CD4-positive, alpha-beta T cell (primary cell): ENCODE results near the gene CMKLR1. TPM values are rescaled to one million over a fixed set of nuclear protein-coding genes. Genes with fewer than 3 reads are reported as not detected.

ENCODE experiments used
- ATAC-seq: fragments of 200-7000 bp; cut with Tn5 transposase; one replicate; pipeline ENCODE4 v1.10.0; 2022; ENCODE audit warnings: mild to moderate bottlenecking; ENCODE audit not compliant: poor library complexity
- CTCF ChIA-PET: fragments of 350-600 bp; sonication (Branson Sonifier 250); formaldehyde crosslinking; loops from one replicate; lab custom pipeline; 2021; ENCODE audit warnings: antibody characterized with exemption, inconsistent platforms; lab: Charles Lee
- POLR2A ChIA-PET: fragments of 350-600 bp; sonication (Branson Sonifier 250); formaldehyde crosslinking; loops from one replicate; lab custom pipeline; 2021; ENCODE audit warnings: antibody characterized with exemption, inconsistent platforms; lab: Charles Lee
- DNase-seq, 14 experiments: peaks; one replicate each; pipeline ENCODE4 v3.0.0-alpha.2; 2013 to 2020; ENCODE audit warnings: mixed read lengths in 2 of 14
- H3K27ac ChIP-seq, 2 donors: one replicate each; pipeline versions ENCODE4 v1.5.1 to v1.7.0; 2013; ENCODE audit warnings: low read length in 2 of 2, low read depth in 1 of 2, mild to moderate bottlenecking in 1 of 2
- H3K27me3 ChIP-seq, 2 experiments: 1 replicate in 1 of 2; 2 replicates in 1 of 2; pipeline versions ENCODE4 v1.6.1 to v1.7.0; 2013; ENCODE audit warnings: low read length in 2 of 2, control low read depth in 1 of 2, mild to moderate bottlenecking in 1 of 2, moderate library complexity in 1 of 2; ENCODE audit not compliant: insufficient read depth in 2 of 2, control insufficient read depth in 1 of 2
- H3K36me3 ChIP-seq: one replicate; pipeline ENCODE4 v1.6.1; 2013; ENCODE audit warnings: low read length, control low read depth; ENCODE audit not compliant: insufficient read depth
- H3K4me1 ChIP-seq: one replicate; pipeline ENCODE4 v1.6.1; 2013; ENCODE audit warnings: low read length, control low read depth; ENCODE audit not compliant: insufficient read depth
- H3K4me3 ChIP-seq: one replicate; pipeline ENCODE4 v1.5.1; 2013; ENCODE audit warnings: mild to moderate bottlenecking, low read length, moderate library complexity
- H3K9me3 ChIP-seq, 2 experiments: 1 replicate in 1 of 2; 2 replicates in 1 of 2; pipeline versions ENCODE4 v1.6.1 to v1.7.0; 2013; ENCODE audit warnings: low read length in 2 of 2, mild to moderate bottlenecking in 2 of 2, control low read depth in 1 of 2, moderate library complexity in 1 of 2; ENCODE audit not compliant: control insufficient read depth in 1 of 2, insufficient read depth in 1 of 2
- H3K27ac Mint-ChIP-seq: one replicate; pipeline ENCODE4 v1.8.0; 2020; ENCODE audit warnings: mixed read lengths
- H3K27me3 Mint-ChIP-seq: one replicate; pipeline ENCODE4 v1.8.0; 2021; ENCODE audit warnings: mixed read lengths
- H3K36me3 Mint-ChIP-seq: one replicate; pipeline ENCODE4 v1.8.0; 2021; ENCODE audit warnings: low read depth, mixed read lengths
- H3K4me1 Mint-ChIP-seq: one replicate; pipeline ENCODE4 v1.8.0; 2021; ENCODE audit warnings: low read depth, mixed read lengths
- H3K4me3 Mint-ChIP-seq: one replicate; pipeline ENCODE4 v1.8.0; 2020; ENCODE audit warnings: mild to moderate bottlenecking, mixed read lengths
- H3K9me3 Mint-ChIP-seq: one replicate; pipeline ENCODE4 v1.8.0; 2020; ENCODE audit warnings: mixed read lengths
- intact Hi-C, 2 experiments: fragments of 100-400 bp; cut with DNase I in 1 of 2; cut with micrococcal nuclease in 1 of 2; formaldehyde crosslinking; loops; one replicate each; pipeline versions ENCODE4 v1.15.1 to v1.9.0; 2023 to 2025; cut with DNase I, micrococcal nuclease
- total RNA-seq, 174 experiments: library from RNA in 2 of 174; stranded (reverse) in 2 of 174; gene quantifications; one replicate each; pipeline ENCODE4 v1.2.3 and lab custom pipeline; 2021 to 2026
- TF ChIP-seq, protein P1 (sequence below): fragments of 200-600 bp; IDR thresholded peaks from one replicate; pipeline ENCODE4 v1.8.0; 2022; ENCODE audit warnings: antibody characterized with exemption, mild to moderate bottlenecking

CMKLR1 gene
- total RNA-seq, 2 experiments from 2014 or later: not detected

DNA sequence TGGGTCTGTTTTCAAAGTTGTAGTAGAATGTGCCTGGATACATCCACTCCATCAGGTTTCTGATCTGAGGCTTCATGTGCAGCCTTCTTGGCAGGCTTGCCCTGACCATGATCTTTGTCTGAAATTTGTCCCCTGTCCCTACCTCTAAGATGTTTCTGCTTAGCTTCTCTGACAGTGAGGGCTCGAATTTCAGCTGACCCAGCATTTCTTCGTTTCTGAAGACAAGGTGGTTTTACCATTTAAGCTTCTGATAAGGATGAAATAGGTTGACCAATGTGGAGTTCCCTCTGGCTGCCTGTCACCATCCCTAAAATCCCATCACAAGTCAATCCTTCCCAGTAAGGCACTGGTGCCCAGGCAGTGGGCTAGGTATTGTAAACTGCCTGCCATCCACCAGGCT, 57.0 kb downstream of the CMKLR1 start:
- intact Hi-C loops: no loop called here
- no peaks in the 10 kb centered on the region for H3K36me3 Mint-ChIP-seq
- H3K27me3 Mint-ChIP-seq: peaks cover 22% of the 10 kb centered on the region
- ATAC-seq: no peak
- ChIA-PET CTCF (no interaction called here), POLR2A (no interaction called here)
- H3K4me3 ChIP-seq: no peak overlapping the region
- peaks cover 5% of the 10 kb centered on the region for H3K4me1 ChIP-seq
- TF ChIP-seq, protein P1, sequence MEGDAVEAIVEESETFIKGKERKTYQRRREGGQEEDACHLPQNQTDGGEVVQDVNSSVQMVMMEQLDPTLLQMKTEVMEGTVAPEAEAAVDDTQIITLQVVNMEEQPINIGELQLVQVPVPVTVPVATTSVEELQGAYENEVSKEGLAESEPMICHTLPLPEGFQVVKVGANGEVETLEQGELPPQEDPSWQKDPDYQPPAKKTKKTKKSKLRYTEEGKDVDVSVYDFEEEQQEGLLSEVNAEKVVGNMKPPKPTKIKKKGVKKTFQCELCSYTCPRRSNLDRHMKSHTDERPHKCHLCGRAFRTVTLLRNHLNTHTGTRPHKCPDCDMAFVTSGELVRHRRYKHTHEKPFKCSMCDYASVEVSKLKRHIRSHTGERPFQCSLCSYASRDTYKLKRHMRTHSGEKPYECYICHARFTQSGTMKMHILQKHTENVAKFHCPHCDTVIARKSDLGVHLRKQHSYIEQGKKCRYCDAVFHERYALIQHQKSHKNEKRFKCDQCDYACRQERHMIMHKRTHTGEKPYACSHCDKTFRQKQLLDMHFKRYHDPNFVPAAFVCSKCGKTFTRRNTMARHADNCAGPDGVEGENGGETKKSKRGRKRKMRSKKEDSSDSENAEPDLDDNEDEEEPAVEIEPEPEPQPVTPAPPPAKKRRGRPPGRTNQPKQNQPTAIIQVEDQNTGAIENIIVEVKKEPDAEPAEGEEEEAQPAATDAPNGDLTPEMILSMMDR: no peak
- H3K4me3 Mint-ChIP-seq: no peak overlapping the region
- H3K9me3 ChIP-seq: no peaks in the 10 kb centered on the region
- peaks cover 11% of the 10 kb centered on the region for H3K4me1 Mint-ChIP-seq
- no peak for DNase-seq
- H3K27ac ChIP-seq: no peak overlapping the region
- no peaks in the 10 kb centered on the region for H3K9me3 Mint-ChIP-seq
- no peak overlapping the region for H3K27ac Mint-ChIP-seq
- no peaks in the 10 kb centered on the region for H3K36me3 ChIP-seq
- H3K27me3 ChIP-seq: no peaks in the 10 kb centered on the region

DNA sequence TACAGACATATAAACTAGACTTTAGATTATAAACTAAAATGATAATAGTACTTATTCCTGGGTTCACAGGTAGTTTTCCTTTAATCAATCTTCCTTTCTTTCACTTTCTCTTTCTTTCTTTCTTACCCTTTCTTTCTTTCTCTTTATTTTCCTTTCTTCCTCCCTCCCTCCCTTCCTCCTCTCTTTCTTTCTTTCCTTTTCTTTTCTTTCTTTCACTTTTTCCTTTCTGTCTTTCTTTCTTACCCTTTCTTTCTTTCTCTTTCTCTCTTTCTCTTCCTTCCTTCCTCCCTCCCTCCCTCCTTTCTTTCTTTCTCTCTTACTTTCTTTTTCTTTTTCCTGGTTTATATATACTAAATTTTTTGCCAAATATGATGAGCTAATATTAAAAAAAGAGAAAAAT, 61.5 kb downstream of the CMKLR1 start:
- Mint-ChIP-seq H3K27me3 (peaks cover 18% of the 10 kb centered on the region), H3K27ac (no peak overlapping the region), H3K36me3 (no peaks in the 10 kb centered on the region), H3K4me3 (no peak overlapping the region), H3K9me3 (no peaks in the 10 kb centered on the region), H3K4me1 (peaks cover 4% of the 10 kb centered on the region)
- no peaks in the 10 kb centered on the region for H3K36me3 ChIP-seq
- ChIA-PET CTCF (no interaction called here), POLR2A (interaction anchor here (0.7 kb wide), 1 partner anchor 16 kb away, joined by 3 read pairs; no protein-coding TSS in a partner anchor)
- no peak overlapping the region for H3K27ac ChIP-seq
- DNase-seq: no peak
- no peaks in the 10 kb centered on the region for H3K27me3 ChIP-seq
- no peak for ATAC-seq
- no peaks in the 10 kb centered on the region for H3K9me3 ChIP-seq
- TF ChIP-seq, protein P1: no peak
- H3K4me3 ChIP-seq: no peak overlapping the region
- H3K4me1 ChIP-seq: peaks cover 4% of the 10 kb centered on the region
- intact Hi-C loops: no loop called here

DNA sequence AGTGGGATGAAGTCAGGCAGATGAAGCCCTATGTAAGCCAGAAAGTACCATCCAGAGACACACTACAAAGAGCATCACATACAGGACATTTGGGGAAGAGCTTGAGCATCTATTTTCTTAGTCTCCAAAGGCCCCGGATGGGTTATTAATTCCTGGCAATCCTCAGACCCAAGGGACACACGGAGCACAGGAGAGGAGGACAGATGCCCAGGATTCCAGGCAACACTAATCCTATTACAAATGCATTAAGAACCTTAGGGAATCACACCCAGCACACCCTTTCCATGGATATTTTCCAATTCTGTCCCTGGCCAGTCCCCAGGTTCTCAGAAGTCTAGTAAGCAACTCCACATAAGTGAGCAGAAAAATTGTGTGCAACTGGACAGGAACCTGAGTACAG, 65.9 kb downstream of the CMKLR1 start:
- Mint-ChIP-seq H3K36me3 (no peaks in the 10 kb centered on the region), H3K4me1 (no peaks in the 10 kb centered on the region), H3K27me3 (peaks cover 7% of the 10 kb centered on the region), H3K9me3 (no peaks in the 10 kb centered on the region), H3K4me3 (no peak overlapping the region), H3K27ac (no peak overlapping the region)
- TF ChIP-seq, protein P1: no peak
- DNase-seq (no peak), ATAC-seq (no peak)
- no peak overlapping the region for H3K27ac ChIP-seq
- H3K4me3 ChIP-seq: no peak overlapping the region
- no peaks in the 10 kb centered on the region for H3K9me3 ChIP-seq
- no peaks in the 10 kb centered on the region for H3K36me3 ChIP-seq
- ChIA-PET CTCF (no interaction called here), POLR2A (no interaction called here)
- H3K27me3 ChIP-seq: peaks cover 0 to 2% of the 10 kb centered on the region in 2 experiments
- intact Hi-C loops: no loop called here
- H3K4me1 ChIP-seq: no peaks in the 10 kb centered on the region
